Measurements from ENCODE around the gene GNAO1.

- no peak for TF ChIP-seq CTCF (IDR thresholded peaks at IDR 0.05; ENCODE audit: low read length)
- TF ChIP-seq EZH2 (optimal IDR thresholded peaks at IDR 0.05; ENCODE audit: low read depth, low read length), result no peak
Observed at GRCh38 chr16:56207421-56207820, 16.1 kb downstream of the GNAO1 start.

All from MM.1S (cell line).